Measurements from ENCODE around the gene ZNF785. TPM values are rescaled to one million over a fixed set of nuclear protein-coding genes. Genes with fewer than 3 reads are reported as not detected.

ZNF785 gene
- total and polyA plus RNA-seq, 2 of the 13 experiments (the other 11 are each of a cell fraction or from before 2014, with no cell fraction given) = 0.01 TPM; not detected in 1

DNA sequence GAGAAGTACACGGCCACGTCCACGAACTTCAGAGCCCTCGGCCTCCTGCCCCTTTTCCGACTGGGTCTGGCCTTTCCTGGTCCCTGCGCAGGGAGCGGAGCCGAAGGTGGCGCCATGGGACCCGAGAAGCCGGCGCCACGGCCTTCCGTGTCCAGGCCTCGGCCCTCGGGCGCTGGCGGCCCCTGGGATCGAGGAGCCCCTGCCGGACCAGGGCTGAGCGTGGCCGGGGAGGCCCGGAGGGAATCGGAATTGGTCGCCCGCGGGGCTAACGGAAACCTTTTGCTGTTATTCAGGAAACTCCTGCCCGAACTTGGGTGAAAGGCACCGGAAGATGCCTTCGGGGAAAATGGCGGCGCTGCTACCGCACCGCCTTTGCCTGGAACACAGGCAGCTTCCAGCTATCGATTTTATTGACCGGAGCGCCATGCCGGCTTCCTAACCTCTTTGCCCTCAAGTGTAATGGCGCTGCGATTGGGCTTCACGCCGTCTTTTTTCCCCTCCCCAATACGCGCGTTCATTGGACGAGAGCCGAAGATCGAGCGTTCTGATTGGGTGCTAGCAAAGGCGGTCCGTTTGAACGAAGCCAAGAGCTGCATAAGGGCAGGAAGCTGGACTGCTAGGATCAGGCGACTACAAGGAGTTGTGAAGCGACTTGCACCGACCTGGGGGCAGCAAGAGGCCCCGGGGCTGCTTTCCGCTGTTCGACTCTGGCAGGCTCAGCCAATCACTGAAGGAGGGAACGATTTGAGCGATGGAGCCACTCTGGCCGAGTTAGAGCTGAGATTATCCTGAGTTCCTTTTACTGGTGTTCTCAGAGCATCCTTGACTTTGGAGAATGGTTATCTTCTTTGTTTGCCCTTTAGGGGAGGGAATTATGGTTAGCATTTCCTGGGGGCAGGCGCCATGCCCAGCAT, 24.7 kb upstream of the ZNF785 start, which contains the start of gene ZNF689 (continued):
- TF ChIP-seq FUBP1 (CRISPR knock-in tag; IDR thresholded peaks at IDR 0.05; ENCODE audit: borderline replicate concordance) (no peak; the same call in 1 of the 2 replicates), MAFK (conservative IDR thresholded peaks at IDR 0.05 in 1 of 2, IDR thresholded peaks at IDR 0.05 in 1 of 2; ENCODE audit: low read length in 2 of 2) (no peak), ARID4A (CRISPR knock-in tag; IDR thresholded peaks at IDR 0.05; ENCODE audit: borderline replicate concordance) (peak; percentile 93), ZBTB1 (CRISPR knock-in tag; IDR thresholded peaks at IDR 0.05; ENCODE audit: borderline replicate concordance) (peak; percentile 59; the same call in 1 of the 2 replicates), SNAPC4 (CRISPR knock-in tag; IDR thresholded peaks at IDR 0.05) (peak; percentile 90), ZBTB20 (CRISPR knock-in tag; IDR thresholded peaks at IDR 0.05; ENCODE audit: borderline replicate concordance, low read depth) (peak; percentile 64; the same call in 1 of the 2 replicates), FOXJ3 (CRISPR knock-in tag; IDR thresholded peaks at IDR 0.05; ENCODE audit: borderline replicate concordance) (peak; percentile 74), MED13 (CRISPR knock-in tag; IDR thresholded peaks at IDR 0.05) (peak; percentile 1; the same call in 1 of the 2 replicates), ZNF260 (CRISPR knock-in tag; IDR thresholded peaks at IDR 0.05; ENCODE audit: borderline replicate concordance, low read depth) (no peak), ZNF782 (CRISPR knock-in tag; IDR thresholded peaks at IDR 0.05; ENCODE audit: borderline replicate concordance) (peak; percentile 37; the same call in 1 of the 2 replicates), ZNF552 (CRISPR knock-in tag; IDR thresholded peaks at IDR 0.05; ENCODE audit: borderline replicate concordance) (peak; percentile 75; the same call in 1 of the 2 replicates), CCDC6 (CRISPR knock-in tag; IDR thresholded peaks at IDR 0.05) (peak; percentile 80; the same call in 1 of the 2 replicates), ZNF501 (CRISPR knock-in tag; IDR thresholded peaks at IDR 0.05) (peak; percentile 99), ZNF788 (CRISPR knock-in tag; IDR thresholded peaks at IDR 0.05; ENCODE audit: borderline replicate concordance) (peak; percentile 91), NFE2 (CRISPR knock-in tag; IDR thresholded peaks at IDR 0.05) (no peak), RBAK (CRISPR knock-in tag; IDR thresholded peaks at IDR 0.05) (0 out of 2 replicates have a peak, but pooled peaks have one; percentile 15)
